Adipose tissue (tissue), 3 donors: Measurements from ENCODE around the gene CHODL. TPM values are rescaled to one million over a fixed set of nuclear protein-coding genes. Genes with fewer than 3 reads are reported as not detected.

Experiments
- H3K27ac ChIP-seq: one replicate; pipeline ENCODE4 v1.5.1; 2013; ENCODE audit warnings: low read depth, low read length
- WGBS, 3 donors: extraction: QIAGEN DNeasy Blood & Tissue Kit; methylation state at CpG; one replicate each; pipeline ENCODE4 v1.1.7; 2013; 5-methylcytosine and 5-hydroxymethylcytosine counted together
- polyA plus RNA-seq, 3 donors: library from polyadenylated mRNA; stranded (reverse); fragments of 200-250 nt; gene quantifications; one replicate each; pipeline ENCODE4 v1.2.3, GENCODE V29; 2013
- donor health status: healthy with polysubstance abuse.
- donor health status: Bipolar disorder and iron deficiency.
- donor health status: healthy.

The CHODL gene
- polyA plus RNA-seq, 3 donors = 0.26 to 2.0 (median 1.1) TPM

- whole genome bisulfite sequencing, 3 donors = 49 to 77% (median 77%) methylated on average over 4 of the region's 4 CpGs
Measured at GRCh38 chr21:18273400-18273799, 28.8 kb downstream of the CHODL start.

GRCh38 chr21:18274370-18274769 lies 29.7 kb downstream of the CHODL start:
- WGBS, 3 donors = 57 to 74% (median 74%) methylated on average over 5 of the region's 5 CpGs
- H3K27ac ChIP-seq = no peak overlapping the region

More at GRCh38 chr21:18273400-18273799, 28.8 kb downstream of the CHODL start:
- H3K27ac ChIP-seq = no peak overlapping the region

DNA sequence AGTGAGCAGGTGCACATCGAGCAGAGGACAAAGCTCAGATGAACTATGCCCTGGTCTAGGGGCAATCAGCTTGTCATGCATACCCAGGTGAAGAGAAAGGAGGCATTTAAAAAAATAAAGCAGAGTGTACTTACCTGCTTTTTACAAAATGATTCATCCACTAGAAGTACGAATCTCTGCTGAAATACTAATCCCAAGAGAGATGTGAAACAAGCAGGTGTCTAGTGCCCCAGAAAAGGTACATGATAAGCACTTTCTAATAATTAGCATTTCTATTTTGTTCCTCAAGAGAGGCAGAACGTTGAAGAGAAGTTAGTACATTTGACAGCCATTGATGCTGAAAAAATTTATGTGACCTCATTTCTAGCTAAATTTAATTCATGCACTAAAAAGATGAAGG lies 31.1 kb downstream of the CHODL start:
- no peak overlapping the region for H3K27ac ChIP-seq
- WGBS, 3 donors = 33 to 61% (median 58%) methylated on average over 3 of the region's 3 CpGs

DNA sequence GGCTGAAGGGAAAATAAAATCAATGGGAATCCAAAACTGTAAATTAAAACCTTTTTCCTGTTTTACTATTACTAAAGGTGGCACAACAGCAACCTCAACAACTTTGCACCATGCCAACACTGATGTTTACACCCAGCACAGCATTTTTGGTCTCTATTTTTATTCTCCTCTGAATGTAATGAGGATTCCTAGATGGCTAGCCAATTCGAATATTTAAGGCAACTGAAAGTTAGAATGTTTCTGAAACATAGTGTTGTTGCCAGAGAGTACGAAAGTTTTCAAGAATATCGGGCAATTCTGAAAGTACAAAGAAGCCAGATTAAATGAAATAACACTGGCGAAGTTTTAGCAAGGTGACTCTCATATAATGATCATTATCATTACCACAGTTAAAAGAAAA lies 40.7 kb downstream of the CHODL start:
- H3K27ac ChIP-seq = no peak overlapping the region
- WGBS, 3 donors = 73 to 87% (median 85%) methylated on average over 4 of the region's 4 CpGs

- 47 to 71% (median 57%) methylated on average over 2 of the region's 2 CpGs for WGBS, 3 donors
- no peak overlapping the region for H3K27ac ChIP-seq
Measured at GRCh38 chr21:18289876-18290275, 45.2 kb downstream of the CHODL start.

DNA sequence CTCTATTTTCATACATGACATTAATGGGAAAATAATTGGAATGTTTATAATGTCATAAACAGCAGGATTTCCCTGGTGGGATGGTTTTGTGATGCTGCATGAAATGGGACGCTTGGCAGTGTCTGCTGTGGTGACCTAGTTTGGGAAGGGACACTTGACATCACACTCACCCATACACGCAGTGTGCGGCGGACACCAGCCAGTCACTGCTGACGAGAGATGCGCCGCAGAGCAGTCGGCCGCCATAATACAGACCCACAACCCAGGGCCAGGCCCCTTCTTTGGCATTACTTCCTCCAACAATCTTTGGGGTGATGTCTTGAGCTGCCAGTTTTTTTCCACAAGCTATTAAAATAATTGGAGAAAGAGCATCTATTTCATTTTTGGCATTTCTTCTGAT lies 49.5 kb downstream of the CHODL start:
- H3K27ac ChIP-seq = no peak overlapping the region
- WGBS, 3 donors = 83 to 91% (median 85%) methylated on average over 9 of the region's 9 CpGs

GRCh38 chr21:18298228-18298627 lies 53.6 kb downstream of the CHODL start:
- H3K27ac ChIP-seq = no peak overlapping the region
- 70 to 77% (median 70%) methylated on average over 1 of the region's 1 CpG for WGBS, 3 donors

Other genes with a start within 250 kb of the CHODL start
- gene TMPRSS15, start 159.0 kb downstream of the CHODL start, polyA plus RNA-seq = under 1 TPM; 0.03 to 0.11 (median 0.09) TPM